Adipocyte (in vitro differentiated cells): ENCODE results near the gene GATAD1.
A peak's percentile ranks its signal among the peaks of the same experiment; 100 is the strongest.
"Not testable (repeated sequence)": the region's sequence is repeated elsewhere in the genome, so short reads cannot be mapped to it uniquely, and the experiment has no call there.

ENCODE experiments used
- DNase-seq: peaks from one replicate; pipeline ENCODE4 v3.0.0-alpha.2; 2015; ENCODE audit warnings: low read depth
- H3K27me3 ChIP-seq: replicated peaks from 2 replicates; pipeline ENCODE4 v1.7.0; 2013; ENCODE audit warnings: mild to moderate bottlenecking, low read length, moderate library complexity; ENCODE audit not compliant: control insufficient read depth, insufficient read depth
- H3K36me3 ChIP-seq: 2 replicates; pipeline ENCODE4 v1.7.0; 2013; ENCODE audit warnings: low read length, mild to moderate bottlenecking, moderate library complexity; ENCODE audit not compliant: control insufficient read depth, insufficient read depth, severe bottlenecking
- H3K4me1 ChIP-seq: 2 replicates; pipeline ENCODE4 v1.7.0; 2013; ENCODE audit warnings: mild to moderate bottlenecking, low read length, moderate library complexity; ENCODE audit not compliant: control insufficient read depth, insufficient read depth
- H3K4me3 ChIP-seq: 2 replicates; pipeline ENCODE4 v1.7.0; 2013; ENCODE audit warnings: mild to moderate bottlenecking, low read length, moderate library complexity
- H3K9ac ChIP-seq: 2 replicates; pipeline ENCODE4 v1.7.0; 2013; ENCODE audit warnings: mild to moderate bottlenecking, low read length, moderate library complexity
- H3K9me3 ChIP-seq: 2 replicates; pipeline ENCODE4 v1.7.0; 2013; ENCODE audit warnings: mild to moderate bottlenecking, low read length, moderate library complexity; ENCODE audit not compliant: control insufficient read depth

GATAD1 gene, protein sequence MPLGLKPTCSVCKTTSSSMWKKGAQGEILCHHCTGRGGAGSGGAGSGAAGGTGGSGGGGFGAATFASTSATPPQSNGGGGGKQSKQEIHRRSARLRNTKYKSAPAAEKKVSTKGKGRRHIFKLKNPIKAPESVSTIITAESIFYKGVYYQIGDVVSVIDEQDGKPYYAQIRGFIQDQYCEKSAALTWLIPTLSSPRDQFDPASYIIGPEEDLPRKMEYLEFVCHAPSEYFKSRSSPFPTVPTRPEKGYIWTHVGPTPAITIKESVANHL

DNA sequence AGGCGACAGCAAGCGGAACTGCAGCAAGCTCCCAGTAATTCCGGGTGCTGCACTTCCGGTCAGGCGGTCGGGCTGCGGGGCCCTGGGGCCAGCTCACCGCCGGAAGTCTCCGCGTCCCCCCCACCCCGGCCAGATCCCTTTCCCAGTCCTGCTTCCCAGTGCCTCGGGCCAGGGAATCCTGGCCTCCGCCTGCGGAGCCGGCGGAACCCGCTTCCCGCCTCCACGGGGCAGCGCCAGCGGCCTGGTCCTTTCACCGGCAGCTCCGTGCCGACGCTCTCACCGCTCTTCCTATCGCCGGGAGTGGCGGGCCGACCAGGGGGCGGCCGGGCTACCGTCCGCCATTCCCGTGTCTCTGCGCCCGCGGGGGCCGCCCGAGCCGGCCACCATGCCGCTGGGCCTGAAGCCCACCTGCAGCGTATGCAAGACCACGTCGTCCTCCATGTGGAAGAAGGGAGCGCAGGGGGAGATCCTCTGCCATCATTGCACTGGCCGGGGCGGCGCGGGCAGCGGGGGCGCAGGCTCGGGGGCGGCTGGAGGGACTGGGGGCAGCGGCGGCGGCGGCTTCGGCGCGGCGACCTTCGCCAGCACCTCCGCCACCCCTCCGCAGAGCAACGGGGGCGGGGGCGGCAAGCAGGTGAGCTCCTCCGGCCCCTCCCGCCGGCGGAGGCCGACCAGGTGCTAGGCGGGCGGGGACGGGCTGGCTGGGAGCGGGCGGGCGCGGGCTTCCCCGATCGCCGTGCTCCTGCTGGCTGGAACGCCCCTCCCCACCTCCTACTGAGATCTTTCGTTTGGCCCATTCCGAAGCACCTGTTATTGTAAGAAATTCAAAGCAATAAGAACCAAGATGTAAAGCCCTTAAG, at the start of gene GATAD1:
TSS of gene GATAD1 (plus strand) at position 138 of the 860 bp plus-strand sequence. CDS start at position 386, 248 bp downstream.
- H3K9ac ChIP-seq: peak within 1 kb of the TSS; percentile 99
- DNase-seq: peak; percentile 97
- H3K27me3 ChIP-seq: no peaks in the 10 kb centered on the region
- no peaks in the 10 kb centered on the region for H3K9me3 ChIP-seq
- H3K4me1 ChIP-seq: peaks cover 6% of the 10 kb centered on the region
- peaks cover 25% of the 10 kb centered on the region for H3K36me3 ChIP-seq
- H3K4me3 ChIP-seq: peak within 1 kb of the TSS; percentile 94

DNA sequence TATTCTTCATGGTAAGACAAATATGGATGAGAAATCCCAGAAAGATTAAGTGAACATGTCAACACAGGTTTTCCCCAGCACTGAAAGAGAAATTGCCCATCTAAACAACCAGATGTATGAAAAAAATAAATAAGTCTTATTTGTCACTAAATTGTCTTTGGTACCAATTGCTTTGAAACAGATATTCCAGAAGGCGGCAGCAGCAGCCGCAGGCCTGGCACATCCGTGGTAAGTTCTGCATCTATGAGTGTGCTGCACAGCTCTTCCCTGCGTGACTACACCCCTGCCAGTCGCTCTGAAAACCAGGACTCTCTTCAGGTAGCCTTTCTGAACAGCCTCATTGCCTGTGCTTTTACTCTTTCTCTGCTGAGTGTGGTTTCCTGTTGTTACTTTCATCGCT, 49.7 kb upstream of the GATAD1 start:
- H3K9ac ChIP-seq: no peak overlapping the region

DNA sequence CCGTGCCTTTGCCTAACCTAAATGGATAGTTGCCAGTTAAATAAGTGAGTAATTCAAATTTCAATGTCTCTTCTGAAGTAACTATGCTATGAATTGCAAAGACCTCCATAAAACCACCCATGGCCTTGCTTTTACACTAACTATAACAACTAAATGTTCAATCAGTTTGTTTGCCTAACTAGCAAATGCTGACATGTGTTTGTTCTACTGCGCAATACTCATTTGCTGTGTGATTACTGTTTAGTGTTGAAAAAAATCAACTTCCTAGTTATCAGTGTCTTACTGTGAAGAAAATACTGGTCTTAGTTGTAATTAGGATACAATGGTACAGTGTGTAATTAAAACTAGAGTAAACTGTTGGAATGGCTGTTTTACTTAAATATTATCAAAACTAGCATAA, 47.3 kb upstream of the GATAD1 start:
- DNase-seq: no peak
- no peak overlapping the region for H3K4me3 ChIP-seq
- H3K27me3 ChIP-seq: no peaks in the 10 kb centered on the region
- peaks cover 27% of the 10 kb centered on the region for H3K4me1 ChIP-seq
- H3K36me3 ChIP-seq: peaks cover 38% of the 10 kb centered on the region
- no peaks in the 10 kb centered on the region for H3K9me3 ChIP-seq
- no peak overlapping the region for H3K9ac ChIP-seq

More for the DNA sequence above, 49.7 kb upstream of the GATAD1 start:
- no peak overlapping the region for H3K4me3 ChIP-seq
- no peaks in the 10 kb centered on the region for H3K9me3 ChIP-seq
- H3K36me3 ChIP-seq: peaks cover 42% of the 10 kb centered on the region
- DNase-seq: no peak
- peaks cover 11% of the 10 kb centered on the region for H3K4me1 ChIP-seq
- no peaks in the 10 kb centered on the region for H3K27me3 ChIP-seq

DNA sequence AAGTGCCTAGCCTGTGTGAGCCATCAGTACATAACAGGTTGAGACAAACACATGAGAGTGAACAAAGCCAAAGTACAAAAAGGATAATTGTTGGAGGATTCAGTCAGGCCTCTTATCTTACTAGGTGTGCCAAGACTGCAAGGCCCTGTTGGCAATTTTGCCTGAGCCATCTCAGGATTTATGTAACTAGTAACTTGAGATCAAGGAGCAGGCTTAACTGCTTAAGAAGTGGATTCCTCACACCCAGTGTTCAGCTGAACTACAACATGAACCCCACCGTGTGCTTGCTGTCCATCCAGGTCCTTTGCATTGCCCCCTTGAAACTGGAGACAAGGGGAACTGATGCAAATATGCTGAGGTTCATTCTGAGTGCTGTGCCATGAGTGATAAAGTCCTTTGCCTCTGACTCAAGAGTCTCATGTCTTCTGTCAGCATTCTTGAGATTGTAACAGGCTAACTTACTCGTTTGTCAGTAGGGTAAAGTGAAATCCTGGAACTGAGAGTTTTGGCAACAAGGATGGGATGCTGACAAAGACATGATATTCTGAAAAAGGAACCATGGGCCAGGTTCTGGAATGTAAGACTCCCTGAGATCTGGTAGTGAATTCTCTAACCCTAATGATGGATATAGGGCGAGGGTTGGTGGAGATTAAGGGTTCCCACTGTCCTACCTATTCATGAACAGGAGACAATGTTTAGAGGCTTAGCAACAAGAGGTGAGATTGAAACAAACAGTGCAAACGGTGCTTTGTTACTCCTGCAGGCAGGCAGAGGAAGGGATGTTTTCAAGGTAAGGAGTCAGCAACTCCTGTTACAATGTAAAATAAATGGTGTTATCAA, 44.1 kb upstream of the GATAD1 start:
- Histone ChIP-seq H3K4me1 (peaks cover 27% of the 10 kb centered on the region), H3K9me3 (no peaks in the 10 kb centered on the region), H3K27me3 (no peaks in the 10 kb centered on the region), H3K9ac (peak overlapping the region; percentile 3), H3K4me3 (peak overlapping the region; percentile 1), H3K36me3 (peaks cover 17% of the 10 kb centered on the region)
- DNase-seq: peak; percentile 40

DNA sequence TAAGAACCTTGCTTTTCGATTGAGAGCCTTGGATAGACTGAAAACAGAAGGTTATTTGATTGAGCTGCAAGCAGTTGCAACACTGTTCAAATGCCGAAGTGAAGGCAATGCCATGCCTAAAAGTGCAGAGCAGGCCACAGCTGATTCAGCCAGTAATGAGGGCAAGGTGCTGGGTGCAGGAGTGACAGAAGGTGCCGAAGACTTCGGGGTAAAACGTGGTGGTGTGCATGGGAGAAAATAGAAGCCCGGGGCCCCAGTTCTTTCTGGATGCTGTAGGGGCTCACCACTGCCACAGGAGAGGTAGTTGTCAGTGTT, 43.6 kb upstream of the GATAD1 start:
- no peaks in the 10 kb centered on the region for H3K27me3 ChIP-seq
- no peak for DNase-seq
- peaks cover 27% of the 10 kb centered on the region for H3K4me1 ChIP-seq
- H3K4me3 ChIP-seq: no peak overlapping the region
- H3K36me3 ChIP-seq: peaks cover 11% of the 10 kb centered on the region
- H3K9me3 ChIP-seq: no peaks in the 10 kb centered on the region
- H3K9ac ChIP-seq: no peak overlapping the region

DNA sequence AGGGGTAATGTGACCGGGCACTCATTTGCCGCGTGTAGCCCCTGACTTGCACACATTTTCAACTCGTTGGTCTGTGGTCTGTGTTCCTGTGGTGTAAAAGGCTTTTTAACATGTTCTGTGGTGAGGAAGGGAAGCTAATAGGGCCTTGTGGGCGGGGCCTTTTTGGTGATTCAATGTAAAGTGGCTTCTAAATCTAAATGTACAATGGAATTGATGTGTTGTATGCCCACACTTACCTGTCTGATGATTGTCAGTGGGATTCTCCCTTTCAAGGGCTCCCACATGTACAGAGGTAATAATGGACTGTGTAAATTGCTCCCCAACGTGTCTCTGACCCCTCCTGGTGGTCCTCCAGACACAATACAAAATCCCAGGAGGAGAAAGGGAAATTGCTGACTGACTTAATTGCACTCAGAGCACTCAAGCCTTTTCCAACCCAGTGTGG, 43.1 kb upstream of the GATAD1 start:
- DNase-seq: no peak
- Histone ChIP-seq H3K4me3 (no peak overlapping the region), H3K27me3 (no peaks in the 10 kb centered on the region), H3K9me3 (no peaks in the 10 kb centered on the region), H3K4me1 (peaks cover 27% of the 10 kb centered on the region), H3K36me3 (peaks cover 6% of the 10 kb centered on the region), H3K9ac (no peak overlapping the region)

DNA sequence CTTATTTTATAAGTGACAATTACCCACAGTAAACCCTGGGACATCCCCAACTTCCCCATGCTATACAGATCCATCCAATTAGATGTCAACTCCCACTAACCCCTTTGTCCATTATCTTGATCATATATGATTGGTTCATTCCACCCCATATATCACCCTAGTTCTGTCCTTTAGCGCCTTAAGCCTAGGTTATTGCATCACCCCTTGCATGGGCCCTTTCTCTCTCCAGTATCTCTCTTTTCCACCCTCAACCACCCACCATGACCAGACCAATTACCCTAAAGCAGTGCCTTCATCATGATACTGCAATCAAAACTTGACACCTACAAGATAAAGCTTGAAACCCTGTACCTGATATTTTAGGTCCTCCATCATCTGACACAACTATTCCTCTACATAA, 37.9 kb upstream of the GATAD1 start:
- DNase-seq: no peak
- no peaks in the 10 kb centered on the region for H3K27me3 ChIP-seq
- H3K4me3 ChIP-seq: no peak overlapping the region
- H3K9ac ChIP-seq: no peak overlapping the region
- no peaks in the 10 kb centered on the region for H3K36me3 ChIP-seq
- no peaks in the 10 kb centered on the region for H3K4me1 ChIP-seq
- H3K9me3 ChIP-seq: no peaks in the 10 kb centered on the region

DNA sequence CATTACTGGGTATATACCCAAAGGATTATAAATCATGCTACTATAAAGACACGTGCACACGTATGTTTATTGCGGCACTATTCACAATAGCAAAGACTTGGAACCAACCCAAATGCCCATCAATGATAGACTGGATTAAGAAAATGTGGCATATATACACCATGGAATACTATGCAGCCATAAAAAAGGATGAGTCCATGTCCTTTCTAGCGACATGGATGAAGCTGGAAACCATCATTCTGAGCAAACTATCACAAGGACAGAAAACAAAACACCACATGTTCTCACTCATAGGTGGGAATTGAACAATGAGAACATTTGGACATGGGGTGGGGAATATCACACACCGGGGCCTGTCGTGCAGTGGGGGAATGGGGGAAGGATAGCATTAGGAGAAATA, 37.1 kb upstream of the GATAD1 start:
- H3K9ac ChIP-seq, DNase-seq, H3K4me1 ChIP-seq, H3K4me3 ChIP-seq, H3K36me3 ChIP-seq, H3K27me3 ChIP-seq, H3K9me3 ChIP-seq: not testable (repeated sequence)

DNA sequence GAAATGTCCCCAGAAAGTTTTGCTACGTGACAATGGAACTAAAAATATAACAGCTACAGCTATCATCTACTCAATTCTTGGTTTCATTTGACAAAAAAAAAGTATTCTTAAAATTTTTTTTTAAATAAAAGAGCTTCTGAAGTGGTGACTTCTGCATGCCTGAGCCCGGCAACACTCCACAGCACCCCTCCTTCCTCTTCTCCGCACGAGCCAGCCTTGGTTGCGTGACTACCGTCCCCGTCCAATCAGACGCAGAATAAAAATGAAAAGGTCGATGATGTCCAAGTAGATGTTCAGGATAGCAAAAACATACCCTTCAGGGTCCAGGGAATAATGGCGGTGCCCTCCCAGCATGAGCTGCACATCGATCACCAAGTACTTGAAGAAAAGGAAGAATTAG, 34.5 kb upstream of the GATAD1 start:
- no peaks in the 10 kb centered on the region for H3K36me3 ChIP-seq
- H3K27me3 ChIP-seq: no peaks in the 10 kb centered on the region
- H3K9ac ChIP-seq: no peak overlapping the region
- H3K4me1 ChIP-seq: peaks cover 14% of the 10 kb centered on the region
- DNase-seq: no peak
- no peaks in the 10 kb centered on the region for H3K9me3 ChIP-seq
- no peak overlapping the region for H3K4me3 ChIP-seq

DNA sequence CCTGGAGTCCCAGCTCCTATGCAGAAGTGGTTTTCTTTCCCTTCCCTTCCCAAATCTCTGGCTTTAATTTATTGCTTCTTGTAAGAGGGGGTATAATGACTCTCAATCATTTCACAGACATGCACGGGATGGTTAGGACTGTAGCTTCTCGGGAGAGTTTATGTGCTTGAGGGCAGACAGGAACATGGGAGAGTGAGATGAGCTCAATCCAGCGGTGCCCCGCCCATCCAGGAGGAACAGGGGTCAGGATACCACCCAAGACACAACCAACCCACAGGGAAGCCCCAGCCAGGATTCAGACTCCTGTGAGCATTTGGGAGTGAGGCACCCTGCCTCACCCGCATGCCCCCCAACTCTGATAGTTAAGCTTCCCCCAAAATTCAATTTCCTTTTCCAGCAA, 33.7 kb upstream of the GATAD1 start:
- Histone ChIP-seq H3K9ac (no peak overlapping the region), H3K4me3 (no peak overlapping the region), H3K36me3 (no peaks in the 10 kb centered on the region), H3K4me1 (peaks cover 14% of the 10 kb centered on the region), H3K9me3 (no peaks in the 10 kb centered on the region), H3K27me3 (no peaks in the 10 kb centered on the region)
- DNase-seq: no peak

DNA sequence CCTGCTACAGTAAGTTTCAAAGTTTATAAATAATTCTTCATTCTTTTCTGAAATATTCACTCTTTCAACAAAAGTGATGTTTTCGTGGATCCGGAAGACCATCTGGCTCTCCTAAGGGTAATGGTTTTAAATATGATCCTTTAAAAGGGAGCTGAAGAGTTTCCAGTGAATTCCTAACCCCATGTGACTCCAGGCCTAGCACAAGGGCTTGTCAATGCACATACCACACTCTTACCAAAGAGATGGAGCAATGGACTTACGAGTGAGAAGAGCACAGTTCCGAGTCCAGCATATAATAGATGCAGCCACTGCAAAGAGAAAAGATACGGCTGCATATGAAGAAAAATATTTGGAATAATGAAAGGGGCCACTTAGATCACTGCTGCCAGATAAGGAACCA, 32.1 kb upstream of the GATAD1 start:
- Histone ChIP-seq H3K27me3 (no peaks in the 10 kb centered on the region), H3K36me3 (no peaks in the 10 kb centered on the region), H3K9me3 (no peaks in the 10 kb centered on the region), H3K9ac (no peak overlapping the region), H3K4me3 (peak overlapping the region; percentile 20), H3K4me1 (peaks cover 14% of the 10 kb centered on the region)
- no peak for DNase-seq
